T-helper 1 cell (primary cell): Measurements from ENCODE around the gene ANKZF1.
"Not testable (repeated sequence)": the region's sequence is repeated elsewhere in the genome, so short reads cannot be mapped to it uniquely, and the experiment has no call there.

ENCODE experiments used
- DNase-seq, 5 donors: peaks; one replicate each; pipeline ENCODE4 v3.0.0-alpha.2; 2012 to 2020

The ANKZF1 gene

GRCh38 chr2:219254590-219255201, 25.1 kb downstream of the ANKZF1 start:
- DNase-seq, result peak in 2 of 5 donors; percentile 26 to 75

GRCh38 chr2:219258942-219259341, 29.3 kb downstream of the ANKZF1 start:
- DNase-seq, result not testable (repeated sequence)

- DNase-seq, result no peak
Observed at GRCh38 chr2:219261024-219261855, 31.6 kb downstream of the ANKZF1 start.

GRCh38 chr2:219266232-219266631, 36.6 kb downstream of the ANKZF1 start:
- no peak for DNase-seq

- DNase-seq, result no peak
Observed at GRCh38 chr2:219266886-219267285, 37.3 kb downstream of the ANKZF1 start.

GRCh38 chr2:219268294-219268693, 38.7 kb downstream of the ANKZF1 start:
- no peak for DNase-seq

GRCh38 chr2:219269362-219270054, 39.9 kb downstream of the ANKZF1 start:
- DNase-seq, result no peak

GRCh38 chr2:219270055-219270372, 40.4 kb downstream of the ANKZF1 start:
- no peak for DNase-seq

- DNase-seq, result no peak
Observed at GRCh38 chr2:219271021-219271420, 41.4 kb downstream of the ANKZF1 start.

GRCh38 chr2:219272356-219272755, 42.8 kb downstream of the ANKZF1 start:
- DNase-seq, result no peak

GRCh38 chr2:219272995-219273394, 43.4 kb downstream of the ANKZF1 start:
- no peak for DNase-seq

GRCh38 chr2:219273937-219274336, 44.3 kb downstream of the ANKZF1 start:
- no peak for DNase-seq

GRCh38 chr2:219274361-219274921, 44.8 kb downstream of the ANKZF1 start:
- DNase-seq, result no peak

GRCh38 chr2:219277703-219278654, 48.4 kb downstream of the ANKZF1 start:
- DNase-seq, result peak; percentile 44 to 69 (median 60)

- DNase-seq, result no peak
Observed at GRCh38 chr2:219278655-219279150, 49.1 kb downstream of the ANKZF1 start.

- peak; percentile 97 to 99 (median 98) for DNase-seq
Observed at GRCh38 chr2:219279151-219279915, 49.7 kb downstream of the ANKZF1 start, which contains the start of gene DNAJB2. Gene DNAJB2, plus strand, starts transcription at chr2:219279366. Its CDS starts 468 bp downstream, at chr2:219279834.

GRCh38 chr2:219279916-219280516, 50.4 kb downstream of the ANKZF1 start:
- no peak for DNase-seq

GRCh38 chr2:219280651-219281050, 51.0 kb downstream of the ANKZF1 start:
- no peak for DNase-seq

- DNase-seq, result no peak
Observed at GRCh38 chr2:219281588-219281987, 52.0 kb downstream of the ANKZF1 start.

- no peak for DNase-seq
Observed at GRCh38 chr2:219282375-219282774, 52.8 kb downstream of the ANKZF1 start.
